Inflammatory macrophage (primary cell): ENCODE data around the gene CRYBB3.

ENCODE experiments used
- DNase-seq, 2 donors: peaks; one replicate each; pipeline ENCODE4 v3.0.0-alpha.2; 2020 to 2022
- total RNA-seq, 18 experiments: gene quantifications; one replicate each; lab custom pipeline; 2026; ENCODE audit warnings: mixed read lengths in 6 of 18, inconsistent platforms in 2 of 18; lab: John Stamatoyannopoulos, UW

CRYBB3 gene
- total RNA-seq = 0 to 0.06 (median 0) reads per million in 18 experiments

DNA sequence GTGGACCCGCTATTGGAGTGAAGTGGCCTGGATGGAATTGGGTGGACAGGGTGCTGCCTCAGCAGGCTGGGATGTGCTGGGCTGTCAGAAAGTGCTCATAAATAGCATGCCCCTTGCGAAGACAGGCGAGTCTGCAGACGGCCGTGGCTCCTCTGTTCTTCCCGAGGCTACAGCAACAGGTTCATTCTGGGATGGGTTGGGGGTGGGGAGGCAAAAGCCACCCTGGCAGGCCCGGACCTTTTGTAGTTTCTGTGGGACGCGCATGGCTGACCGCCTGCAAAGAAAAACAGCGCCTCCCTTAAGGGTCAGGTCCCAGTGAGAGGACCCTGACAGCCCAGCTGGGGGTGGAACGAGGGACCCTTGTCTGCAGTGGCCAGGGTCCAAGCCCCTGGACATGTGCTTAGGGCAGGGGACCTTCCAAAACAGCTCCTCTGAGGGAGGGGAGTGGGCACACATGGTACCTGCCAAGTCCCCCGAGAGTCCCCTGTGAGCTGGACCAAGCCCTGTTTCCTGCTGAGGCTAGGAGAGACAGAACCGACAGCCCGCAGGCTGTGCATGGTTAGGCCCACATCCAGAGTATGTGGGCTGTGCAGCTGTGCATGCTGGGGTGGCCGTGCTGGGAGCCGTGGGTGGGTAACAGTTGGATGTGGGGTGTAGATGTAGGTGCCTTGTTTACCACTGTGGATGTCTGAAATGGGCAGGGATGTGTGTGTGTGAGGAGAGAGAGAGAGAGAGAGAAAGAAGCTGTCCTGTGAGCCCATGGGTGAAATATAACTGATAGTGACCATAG, at the start of gene CRYBB3:
Gene CRYBB3, plus strand, starts transcription at position 128 of the 790 bp plus-strand sequence. CDS start 1,539 bp downstream, outside the sequence.
- no peak for DNase-seq

DNA sequence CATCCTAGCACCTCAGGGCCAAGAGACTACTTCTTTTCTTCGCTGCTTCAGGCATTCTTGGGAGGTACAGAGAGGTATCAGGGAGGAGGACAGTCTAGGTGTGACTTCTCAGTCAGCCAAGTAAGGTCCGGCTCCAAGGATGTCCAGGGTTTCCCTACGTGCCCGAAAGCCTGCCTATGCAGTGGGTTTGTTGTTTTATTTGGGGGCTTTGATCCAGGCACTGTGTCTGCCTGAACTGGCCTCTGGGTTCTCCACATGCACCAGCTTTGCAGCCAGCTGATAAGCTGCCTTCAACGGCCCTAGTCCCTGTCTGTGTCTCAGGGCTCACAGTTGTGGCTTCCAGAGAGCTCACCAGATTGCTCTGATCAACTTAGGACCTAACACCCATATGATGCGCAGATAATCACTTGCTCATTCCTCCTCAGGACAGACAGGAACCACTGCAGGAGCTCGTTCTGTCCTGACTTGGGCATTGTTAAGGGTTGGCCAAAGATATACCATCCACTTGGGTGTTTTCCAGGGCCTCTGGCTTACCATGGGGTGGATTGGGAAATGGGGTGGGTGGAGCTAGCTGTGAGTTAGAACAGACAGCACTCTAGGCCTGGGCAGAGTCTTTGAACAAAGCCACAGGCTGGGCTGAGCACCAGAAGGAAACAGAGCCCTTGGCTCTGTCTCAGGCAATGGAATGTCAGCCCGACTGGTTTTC, 45.5 kb upstream of the CRYBB3 start:
- no peak for DNase-seq

DNA sequence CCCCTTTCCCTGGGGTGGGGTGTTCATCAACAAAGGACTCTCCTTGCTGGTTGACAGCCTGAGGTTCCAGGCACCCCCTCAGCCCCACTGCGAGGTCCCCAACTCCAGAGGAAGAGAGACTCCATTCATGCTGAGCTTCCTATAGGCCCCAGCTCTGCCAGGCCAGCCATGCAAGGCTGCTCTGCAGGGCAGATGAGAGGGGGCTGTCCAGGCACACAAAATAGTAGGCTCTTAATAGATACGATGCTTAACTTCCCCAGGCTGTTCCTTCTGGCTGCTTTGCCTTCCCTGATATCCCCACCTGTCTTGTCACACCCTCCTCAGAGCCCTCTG, 45.0 kb upstream of the CRYBB3 start:
- no peak for DNase-seq

DNA sequence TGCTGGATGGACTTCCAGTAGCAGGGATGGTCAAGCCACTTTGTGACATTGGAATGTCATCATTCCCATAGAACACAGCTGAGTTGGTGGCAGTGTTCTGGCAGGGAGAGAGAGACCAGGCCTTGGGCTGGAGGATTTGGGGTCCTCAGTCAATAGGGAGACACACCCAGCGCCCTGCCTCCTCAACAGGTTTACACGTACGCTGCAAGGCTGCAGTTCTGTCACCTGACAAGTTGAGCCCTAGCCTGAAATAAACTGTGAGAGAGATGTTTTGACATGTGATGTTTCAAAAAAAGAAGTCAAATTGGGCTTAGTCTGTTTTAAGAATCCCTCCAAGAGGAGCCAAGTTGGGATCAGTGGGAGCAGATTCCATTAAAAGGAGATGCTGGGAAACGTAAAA, 42.9 kb upstream of the CRYBB3 start:
- no peak for DNase-seq

DNA sequence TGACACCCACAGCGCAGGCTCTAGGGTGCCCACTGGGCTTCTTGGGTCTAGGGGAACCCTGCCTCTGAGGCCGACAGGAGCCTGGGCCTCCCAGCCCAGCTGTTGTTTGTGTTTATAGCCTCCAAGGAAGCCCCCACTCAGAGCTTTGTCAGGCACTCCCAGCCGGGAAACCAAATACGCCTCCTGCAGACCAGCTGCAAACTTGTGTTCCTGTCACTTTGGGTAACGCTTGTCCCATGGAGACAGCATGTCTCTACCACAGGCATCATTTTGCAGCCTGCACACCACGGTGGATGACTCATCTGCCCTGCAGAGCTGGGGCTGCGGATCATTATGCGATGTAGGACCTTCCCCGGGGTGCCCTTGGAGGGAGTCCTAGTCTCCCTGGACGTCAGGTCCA, 40.6 kb upstream of the CRYBB3 start:
- no peak for DNase-seq

DNA sequence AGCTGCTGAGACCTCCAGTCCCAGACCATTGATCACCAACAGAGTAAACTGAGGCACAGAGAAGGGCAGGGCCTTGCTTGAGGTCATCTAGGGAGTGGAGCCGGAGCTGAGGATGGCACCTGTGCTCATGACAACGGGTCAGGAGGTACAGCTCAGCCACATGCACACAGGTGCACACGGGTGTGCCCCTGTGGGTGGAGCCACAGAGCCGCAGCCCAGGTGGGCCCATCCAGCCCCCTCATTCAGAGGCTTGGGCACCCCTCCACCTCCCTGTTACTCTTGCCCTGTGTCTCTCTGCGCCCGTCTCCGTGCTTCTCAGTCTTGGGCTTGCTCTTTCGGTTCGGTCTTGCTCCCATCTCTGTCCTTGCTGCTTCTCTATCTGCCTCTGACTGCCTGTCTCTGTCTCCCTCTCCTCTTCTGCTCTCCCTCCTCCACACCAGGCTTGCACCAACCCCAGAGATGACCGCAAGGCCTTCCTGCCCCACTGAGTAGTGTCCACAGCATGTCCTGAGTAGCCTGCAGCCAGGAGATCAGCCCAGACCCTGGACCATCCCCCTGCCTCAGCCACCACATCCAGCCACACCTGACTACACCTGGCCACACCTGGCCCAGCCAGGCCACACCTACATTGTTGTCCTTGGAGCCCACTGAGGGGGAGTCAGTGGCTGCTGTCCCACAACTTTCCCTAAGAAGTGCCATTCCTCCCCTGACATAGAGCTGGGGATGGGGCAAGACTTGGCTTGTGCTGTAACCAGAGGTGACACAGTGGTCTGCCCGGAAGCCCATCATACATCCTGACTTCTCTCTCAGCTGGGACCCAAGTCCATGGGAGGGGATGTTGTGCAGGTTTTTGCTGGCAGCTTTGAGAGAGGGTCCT, 39.3 kb upstream of the CRYBB3 start:
- no peak for DNase-seq

DNA sequence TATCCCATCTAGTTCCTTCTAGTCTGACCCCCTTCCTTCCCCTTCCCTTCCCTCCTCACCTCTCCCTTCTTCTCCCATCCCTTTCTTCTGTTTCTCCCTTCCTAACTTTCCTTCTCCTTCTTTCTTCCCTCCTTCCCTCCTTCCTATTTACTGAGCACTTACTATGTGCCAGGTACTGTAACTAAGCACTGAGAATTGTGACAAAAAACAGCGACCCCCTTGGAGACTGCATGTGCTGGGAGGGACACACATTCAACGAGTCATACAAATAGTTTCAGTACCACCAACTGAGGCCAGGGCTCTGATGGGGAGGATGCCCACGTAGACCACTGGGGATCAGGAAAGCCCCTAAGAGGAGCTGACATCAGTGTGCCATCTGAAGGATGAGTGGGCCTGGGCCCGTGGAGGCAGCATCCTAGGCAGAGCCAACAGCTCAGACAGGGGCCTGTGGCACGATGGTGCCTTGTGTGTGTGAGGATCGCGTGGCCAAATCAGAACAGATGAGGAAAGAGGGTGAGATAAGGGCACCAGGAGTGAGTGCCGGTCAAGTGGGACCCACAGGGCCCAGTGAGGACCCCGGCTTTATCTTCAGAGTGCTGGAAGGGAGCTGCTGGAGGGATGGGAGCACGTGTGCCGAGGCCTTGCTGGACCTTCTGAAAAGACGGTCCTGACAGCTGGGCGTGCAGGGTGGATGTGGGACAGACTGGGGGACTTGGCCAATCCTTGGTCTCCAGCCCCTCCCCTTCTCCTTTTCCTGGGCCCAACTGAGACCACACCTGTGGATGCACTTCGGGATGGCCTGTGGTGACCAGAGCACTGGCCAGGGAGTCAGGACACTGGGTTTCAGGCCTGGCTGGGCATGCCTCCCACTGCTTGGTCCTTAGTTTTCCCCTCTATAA, 38.4 kb upstream of the CRYBB3 start:
- no peak for DNase-seq

DNA sequence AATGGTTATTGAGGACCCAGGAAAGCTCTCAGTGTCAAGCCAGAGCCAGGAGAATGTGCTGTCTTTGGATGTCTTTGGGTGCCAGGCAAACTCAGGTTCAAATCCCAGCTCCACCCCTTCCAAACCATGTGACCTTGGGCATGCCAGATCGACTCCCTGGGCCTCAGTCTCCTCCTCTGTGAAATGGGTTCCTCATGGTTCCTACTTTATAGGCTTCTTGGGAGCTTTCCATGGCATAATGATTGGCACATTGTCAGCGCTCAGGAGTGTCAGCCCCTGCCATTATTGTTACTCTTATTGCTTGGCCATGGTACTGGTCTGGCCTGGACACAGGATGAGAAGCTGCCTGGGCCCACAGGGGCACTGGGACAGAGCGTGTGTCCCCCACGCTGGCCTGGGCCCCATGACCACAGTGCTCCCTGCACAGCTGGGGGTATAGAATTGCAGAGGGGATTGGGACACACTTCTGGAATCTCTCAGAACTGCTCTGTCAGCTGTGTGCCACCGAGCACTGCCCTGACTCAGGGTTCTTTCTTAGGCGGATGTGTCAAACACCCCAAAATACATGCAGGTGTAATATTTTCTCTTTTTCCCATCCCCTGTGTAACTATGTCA, 37.6 kb upstream of the CRYBB3 start:
- no peak for DNase-seq

DNA sequence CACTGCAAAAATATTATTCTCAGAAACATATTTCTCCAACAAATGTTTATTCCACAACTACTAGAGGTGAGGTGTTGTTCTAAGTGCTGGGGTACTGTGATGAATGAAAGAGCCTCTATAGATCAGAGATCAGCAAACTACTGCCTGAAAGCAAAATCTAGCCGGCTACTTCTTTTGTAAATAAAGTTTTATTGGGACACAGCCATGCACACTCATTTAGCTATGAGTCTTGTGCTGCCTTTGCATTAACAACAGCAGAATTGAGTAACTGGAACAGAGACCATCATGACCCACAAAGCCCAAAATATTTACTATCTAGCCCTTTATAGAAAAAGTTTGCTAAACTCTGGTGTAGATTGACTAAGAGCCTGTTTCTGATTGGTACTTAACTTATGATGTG, 37.1 kb upstream of the CRYBB3 start:
- DNase-seq = no peak

DNA sequence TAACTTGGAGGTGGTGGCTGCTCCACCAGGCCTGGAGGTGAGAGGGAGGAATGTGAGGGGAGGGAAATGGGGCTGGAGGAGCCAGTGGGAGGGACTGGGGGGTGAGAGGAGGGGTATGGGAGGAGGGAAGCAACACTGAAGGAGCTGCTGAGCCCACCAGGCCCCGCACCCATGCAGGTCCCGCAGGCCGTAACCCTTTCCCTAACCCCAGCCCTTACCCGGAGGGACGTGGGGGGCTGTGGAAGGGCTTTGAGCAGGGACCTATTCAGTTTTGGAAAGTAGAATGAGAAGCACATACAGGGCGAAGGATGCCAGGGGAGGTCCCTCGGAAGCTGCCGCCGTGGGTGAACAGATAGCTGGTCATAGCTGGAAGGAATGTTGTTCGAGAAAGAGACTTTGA, 33.9 kb upstream of the CRYBB3 start:
- DNase-seq = no peak

DNA sequence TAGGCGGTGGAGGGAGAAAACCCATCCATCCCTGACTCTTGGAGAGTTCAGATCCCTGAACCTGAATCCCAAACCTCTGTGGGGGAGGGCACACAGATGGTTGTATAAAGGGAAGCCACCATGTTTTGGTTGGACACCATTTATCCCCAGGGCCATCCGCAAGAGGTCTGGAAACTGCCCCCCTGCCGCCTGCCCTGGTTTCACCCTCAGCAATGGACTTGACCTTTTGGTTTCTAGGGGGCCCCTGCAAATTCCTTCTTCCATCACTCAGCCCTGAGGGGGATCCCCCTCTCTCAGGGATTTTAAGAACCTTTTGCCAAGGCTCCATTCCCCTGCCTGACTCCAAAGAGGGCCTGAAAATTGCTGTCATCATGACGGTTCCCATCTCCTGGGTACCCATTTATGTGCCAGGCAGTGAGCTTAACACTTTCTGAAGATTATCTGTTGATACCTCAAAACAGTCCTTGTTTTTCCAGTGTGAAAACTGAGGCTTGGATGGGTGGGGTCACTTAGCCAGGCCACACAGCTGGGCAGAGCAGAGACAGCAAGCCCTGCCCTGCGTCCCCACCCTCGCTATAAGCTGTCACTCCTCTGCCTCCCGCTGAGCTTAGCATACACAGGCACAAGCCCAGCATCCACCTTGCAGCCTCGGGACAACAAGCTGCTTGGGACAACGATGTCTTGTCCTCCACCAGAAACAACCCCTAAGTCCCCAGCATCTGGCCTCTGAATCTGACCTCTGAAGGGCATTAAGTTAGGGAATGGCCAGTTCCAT, 33.2 kb upstream of the CRYBB3 start:
- DNase-seq = no peak

DNA sequence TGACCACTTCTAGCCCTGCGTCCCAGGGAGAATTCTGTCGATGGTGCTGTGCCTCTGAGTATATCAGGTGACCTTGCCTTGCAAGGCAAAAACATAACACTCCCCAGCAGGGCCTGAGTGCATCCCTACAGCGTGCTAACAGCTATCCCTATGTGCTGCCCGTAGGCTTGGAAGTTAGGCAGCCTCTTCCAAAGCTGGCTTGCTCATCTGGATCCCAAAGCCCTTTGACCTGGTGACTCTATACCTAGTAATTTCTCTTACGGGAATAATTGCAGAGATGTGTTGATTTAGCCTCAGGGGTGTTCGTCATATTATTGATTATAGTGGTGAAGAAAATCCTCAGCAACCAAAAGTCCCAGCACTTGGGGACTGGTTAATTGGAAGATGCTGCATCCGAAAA, 32.6 kb upstream of the CRYBB3 start:
- DNase-seq = no peak

DNA sequence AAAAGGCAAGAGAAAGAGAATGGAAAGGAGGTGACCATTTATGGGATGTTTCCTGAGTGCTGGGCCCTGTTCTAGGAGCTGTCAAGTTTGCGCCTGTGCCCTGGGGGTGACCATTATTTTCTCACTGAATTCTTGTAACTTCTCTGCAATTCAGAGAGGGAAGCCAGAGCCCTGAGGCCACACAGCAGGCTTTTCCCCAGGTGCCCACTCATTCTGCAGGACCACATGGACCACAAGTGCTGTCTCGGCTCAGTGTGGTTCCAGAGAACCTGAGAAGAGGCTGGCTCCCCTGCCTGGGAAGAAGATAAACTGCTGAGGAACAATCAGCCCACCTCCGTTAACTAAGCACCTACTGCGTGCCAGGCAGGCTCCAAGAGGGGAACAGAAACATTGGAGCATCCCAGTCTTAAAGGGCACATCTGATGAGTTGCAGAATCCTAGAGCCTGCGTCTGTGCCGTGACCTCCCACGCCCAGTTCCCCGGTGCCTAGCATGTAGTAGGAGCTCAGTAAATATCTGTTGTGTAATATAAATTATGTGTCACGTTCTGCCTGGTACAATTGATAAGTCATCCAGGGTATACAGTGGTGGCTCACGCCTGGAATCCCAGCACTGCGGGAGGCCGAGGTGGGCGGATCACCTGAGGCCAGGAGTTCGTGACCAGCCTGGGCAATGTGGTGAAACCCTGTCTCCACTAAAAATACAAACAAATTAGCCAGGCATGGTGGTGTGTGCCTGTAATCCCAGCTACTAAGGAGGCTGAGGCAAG, 31.6 kb upstream of the CRYBB3 start:
- no peak for DNase-seq

DNA sequence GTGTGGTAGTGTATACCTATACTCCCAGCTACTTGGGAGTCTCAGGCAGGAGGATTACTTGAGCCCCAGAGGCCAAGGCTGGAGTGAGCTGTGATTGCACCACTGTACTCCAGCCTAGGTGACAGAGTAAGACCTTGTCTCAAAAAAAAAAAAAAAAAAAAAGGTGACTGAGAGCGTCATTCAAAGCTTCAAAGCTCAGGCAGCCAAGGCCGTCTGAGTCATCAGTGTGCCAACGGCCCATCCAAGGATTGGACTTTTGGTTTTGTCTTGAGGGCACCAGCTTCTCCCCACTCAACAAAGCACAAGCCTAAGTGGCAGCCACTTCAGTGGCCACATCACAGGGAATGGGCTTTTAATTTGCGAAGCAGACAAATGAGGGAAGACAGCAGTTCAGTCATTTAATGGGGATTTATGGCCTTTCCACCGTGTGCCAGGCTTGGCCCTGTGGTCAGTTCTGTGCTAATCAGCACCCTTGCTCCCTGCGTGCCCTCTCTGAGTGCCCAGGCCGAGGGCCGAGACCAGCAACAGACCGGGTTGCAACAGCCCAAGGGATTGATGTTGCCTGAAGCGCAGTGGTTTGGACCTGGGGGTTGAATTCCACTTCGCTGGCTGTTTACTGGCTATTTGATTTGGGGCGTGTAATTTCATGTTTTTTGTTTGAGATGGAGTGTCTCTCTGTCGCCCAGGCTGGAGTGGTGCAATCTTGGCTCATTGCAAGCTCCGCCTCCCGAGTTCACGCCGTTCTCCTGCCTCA, 30.2 kb upstream of the CRYBB3 start:
- no peak for DNase-seq

DNA sequence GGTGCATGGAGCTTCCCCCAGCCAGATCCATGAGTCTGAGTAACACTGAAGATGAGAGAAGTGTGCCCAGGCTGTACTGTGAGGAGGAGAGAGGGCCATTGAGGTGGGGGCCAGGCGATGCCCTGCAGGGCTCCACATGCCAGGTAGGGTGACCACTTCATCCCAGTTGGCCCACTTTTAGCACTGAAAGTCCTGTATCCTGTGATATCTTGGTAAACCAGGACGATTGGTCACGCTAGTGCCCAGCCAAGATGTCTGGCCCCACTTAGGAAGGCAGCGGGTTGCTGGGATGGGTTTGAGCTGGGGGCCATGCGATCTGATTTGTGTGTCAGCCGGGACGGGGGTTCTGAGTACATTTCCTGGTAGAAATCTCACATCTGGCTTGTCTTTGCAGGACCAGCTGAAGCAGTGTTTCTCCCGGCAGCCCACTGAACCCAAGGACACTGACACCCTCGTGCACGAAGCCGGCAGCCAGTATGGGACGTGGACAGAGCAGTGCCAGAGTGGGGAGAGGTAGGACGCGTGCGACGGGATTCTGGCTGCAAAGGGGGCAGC, 29.2 kb upstream of the CRYBB3 start:
- DNase-seq = no peak

DNA sequence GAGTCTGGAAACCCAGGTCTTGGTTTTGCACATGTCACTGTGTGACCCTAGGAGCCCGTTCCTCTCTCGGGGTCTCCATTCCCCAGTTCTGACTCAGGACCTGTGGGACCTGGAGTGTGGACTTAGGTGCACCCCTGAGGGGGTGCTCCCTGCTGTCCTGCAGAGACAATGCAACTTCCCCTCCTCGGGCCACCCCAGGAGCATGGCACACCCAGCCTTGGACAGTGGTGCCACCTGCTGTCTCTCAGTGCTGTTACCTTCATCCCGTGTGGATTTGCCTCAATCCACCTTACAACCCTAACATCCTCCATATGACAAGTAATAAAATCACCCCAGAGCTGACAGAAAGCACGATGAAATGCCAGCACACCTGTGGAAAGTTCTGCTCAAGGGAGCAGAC, 27.5 kb upstream of the CRYBB3 start:
- DNase-seq = no peak

DNA sequence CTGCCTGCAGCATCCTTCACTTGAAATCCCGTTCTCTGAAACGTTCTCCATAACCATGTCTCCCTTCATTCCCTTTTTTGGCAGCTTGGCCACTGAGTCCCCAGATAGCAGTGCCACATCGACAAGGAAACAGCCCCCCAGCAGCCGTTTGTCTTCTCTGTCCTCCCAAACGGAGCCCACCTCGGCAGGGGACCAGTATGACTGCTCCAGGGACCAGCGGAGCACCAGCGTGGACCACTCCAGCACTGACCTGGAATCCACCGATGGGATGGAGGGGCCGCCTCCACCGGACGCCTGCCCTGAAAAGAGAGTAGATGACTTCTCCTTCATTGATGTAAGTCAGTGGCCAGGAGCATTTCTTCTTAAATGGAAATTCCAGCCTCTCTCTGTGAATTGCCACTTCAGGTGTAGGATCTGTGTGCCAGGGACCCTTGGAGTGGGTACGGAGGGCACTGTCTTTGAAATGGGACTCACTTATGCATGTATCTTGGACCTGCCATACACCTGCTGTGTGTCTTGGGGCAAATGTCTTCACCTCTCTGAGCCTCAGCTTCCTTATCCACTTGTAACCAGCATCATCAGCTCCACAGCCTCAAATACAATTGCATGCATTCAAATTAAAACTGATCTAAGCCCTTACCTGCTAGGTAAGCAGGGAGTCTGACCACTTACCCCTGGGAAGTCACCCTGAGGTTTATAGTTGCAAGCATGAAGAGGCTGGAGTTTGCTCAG, 25.3 kb upstream of the CRYBB3 start:
- DNase-seq = no peak

DNA sequence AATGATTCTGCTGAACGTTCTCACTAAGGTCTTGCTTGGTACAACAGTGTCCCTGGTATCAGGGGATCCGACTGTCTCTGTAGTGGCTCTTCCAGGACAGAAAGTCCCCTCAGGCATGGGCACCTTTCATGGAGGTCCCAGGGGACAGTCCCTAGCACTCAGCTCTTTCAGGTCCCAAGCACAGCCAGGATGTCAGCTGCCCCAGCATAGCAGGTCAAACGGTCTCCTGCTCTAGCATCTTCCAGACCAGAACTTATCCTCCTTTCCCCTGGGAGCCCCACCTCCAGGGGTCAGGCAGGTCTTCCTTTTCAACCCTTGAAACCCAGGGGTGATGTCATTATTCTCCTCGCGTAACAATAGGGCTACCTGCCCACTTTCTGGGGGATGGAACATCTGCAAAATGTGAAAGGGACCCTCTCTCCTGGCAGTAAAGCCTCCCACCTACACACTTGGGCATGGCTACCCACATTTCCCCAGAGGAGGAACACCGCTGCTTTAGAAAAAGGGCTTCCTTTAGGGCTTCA, 24.7 kb upstream of the CRYBB3 start:
- no peak for DNase-seq
